Bronchial epithelial cell (primary cell): ENCODE data around the gene ZNF862. TPM values are rescaled to one million over a fixed set of nuclear protein-coding genes. Genes with fewer than 3 reads are reported as not detected.
A peak's percentile ranks its signal among the peaks of the same experiment; 100 is the strongest.

Source experiments
- DNase-seq: peaks from one replicate; pipeline ENCODE4 v3.0.0-alpha.2; 2010; ENCODE audit warnings: low read depth
- FAIRE-seq: peaks from 2 replicates; lab custom pipeline; 2011; peaks lifted over from hg19 to GRCh38; lab: Jason Lieb, UNC
- H3K27me3 ChIP-seq: 2 replicates; pipeline ENCODE4 v1.5.1; 2011; ENCODE audit warnings: low read length; ENCODE audit not compliant: control insufficient read depth, insufficient read depth
- H3K36me3 ChIP-seq: 2 replicates; pipeline ENCODE4 v1.5.1; 2011; ENCODE audit warnings: low read length; ENCODE audit not compliant: control insufficient read depth, insufficient read depth
- H3K4me3 ChIP-seq: 2 replicates; pipeline ENCODE4 v1.5.1; 2011; ENCODE audit warnings: mild to moderate bottlenecking, low read depth, low read length, control low read depth
- total RNA-seq: library from RNA; depleted of rRNA; stranded (reverse); fragments of >200 nt; gene quantifications from 2 replicates; pipeline ENCODE4 v1.2.1, GENCODE V29; 2014
- TF ChIP-seq, protein P1 (sequence below): IDR thresholded peaks from 2 replicates; pipeline ENCODE4 v1.5.1; 2011; ENCODE audit warnings: mild to moderate bottlenecking, moderate library complexity, low read length, control low read depth, inconsistent platforms; ENCODE audit not compliant: insufficient read depth, severe bottlenecking

Gene ZNF862
- total RNA-seq, 1 donor from 2014 or later, result 5.0 TPM

DNA sequence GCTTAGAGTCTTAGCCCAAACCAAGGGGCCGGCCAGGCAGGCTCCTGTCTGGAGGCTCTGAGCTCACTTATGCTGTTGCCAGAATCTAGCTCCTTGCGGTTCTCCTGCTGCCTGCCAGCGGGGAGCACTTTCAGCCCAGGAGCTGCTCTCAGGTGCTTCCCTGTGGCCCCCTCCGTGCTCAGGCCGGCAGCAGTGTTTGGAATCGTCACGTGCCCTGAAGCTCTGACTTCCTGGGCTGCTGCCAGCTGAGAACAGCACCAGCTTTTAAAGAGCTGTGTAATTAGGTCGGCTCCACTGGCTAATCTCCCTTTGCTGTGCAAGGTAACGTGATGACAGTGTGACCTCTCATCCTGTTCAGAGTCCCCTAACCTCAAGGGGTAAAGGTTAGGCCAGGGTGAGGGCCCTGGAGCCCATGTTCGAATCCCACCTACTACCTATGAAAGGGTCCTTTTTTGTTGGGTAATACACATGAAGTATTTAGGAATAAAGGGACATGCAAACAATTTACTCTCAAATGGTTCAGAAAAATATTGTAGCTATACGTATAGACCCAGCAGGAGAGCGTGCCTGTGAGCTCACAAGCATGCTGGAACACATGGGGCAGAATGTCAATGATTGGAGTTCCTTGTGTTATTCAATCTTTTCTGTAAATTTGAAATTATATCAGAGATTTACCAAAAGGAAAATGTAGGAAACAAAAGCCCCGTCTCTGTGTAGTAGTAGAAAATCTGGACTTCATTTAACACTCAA lies 16.6 kb downstream of the ZNF862 start:
- FAIRE-seq (no peak), DNase-seq (peak; percentile 44)
- no peaks in the 10 kb centered on the region for H3K27me3 ChIP-seq
- TF ChIP-seq, protein P1, sequence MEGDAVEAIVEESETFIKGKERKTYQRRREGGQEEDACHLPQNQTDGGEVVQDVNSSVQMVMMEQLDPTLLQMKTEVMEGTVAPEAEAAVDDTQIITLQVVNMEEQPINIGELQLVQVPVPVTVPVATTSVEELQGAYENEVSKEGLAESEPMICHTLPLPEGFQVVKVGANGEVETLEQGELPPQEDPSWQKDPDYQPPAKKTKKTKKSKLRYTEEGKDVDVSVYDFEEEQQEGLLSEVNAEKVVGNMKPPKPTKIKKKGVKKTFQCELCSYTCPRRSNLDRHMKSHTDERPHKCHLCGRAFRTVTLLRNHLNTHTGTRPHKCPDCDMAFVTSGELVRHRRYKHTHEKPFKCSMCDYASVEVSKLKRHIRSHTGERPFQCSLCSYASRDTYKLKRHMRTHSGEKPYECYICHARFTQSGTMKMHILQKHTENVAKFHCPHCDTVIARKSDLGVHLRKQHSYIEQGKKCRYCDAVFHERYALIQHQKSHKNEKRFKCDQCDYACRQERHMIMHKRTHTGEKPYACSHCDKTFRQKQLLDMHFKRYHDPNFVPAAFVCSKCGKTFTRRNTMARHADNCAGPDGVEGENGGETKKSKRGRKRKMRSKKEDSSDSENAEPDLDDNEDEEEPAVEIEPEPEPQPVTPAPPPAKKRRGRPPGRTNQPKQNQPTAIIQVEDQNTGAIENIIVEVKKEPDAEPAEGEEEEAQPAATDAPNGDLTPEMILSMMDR, result no peak
- H3K36me3 ChIP-seq, result no peaks in the 10 kb centered on the region
- no peak overlapping the region for H3K4me3 ChIP-seq

DNA sequence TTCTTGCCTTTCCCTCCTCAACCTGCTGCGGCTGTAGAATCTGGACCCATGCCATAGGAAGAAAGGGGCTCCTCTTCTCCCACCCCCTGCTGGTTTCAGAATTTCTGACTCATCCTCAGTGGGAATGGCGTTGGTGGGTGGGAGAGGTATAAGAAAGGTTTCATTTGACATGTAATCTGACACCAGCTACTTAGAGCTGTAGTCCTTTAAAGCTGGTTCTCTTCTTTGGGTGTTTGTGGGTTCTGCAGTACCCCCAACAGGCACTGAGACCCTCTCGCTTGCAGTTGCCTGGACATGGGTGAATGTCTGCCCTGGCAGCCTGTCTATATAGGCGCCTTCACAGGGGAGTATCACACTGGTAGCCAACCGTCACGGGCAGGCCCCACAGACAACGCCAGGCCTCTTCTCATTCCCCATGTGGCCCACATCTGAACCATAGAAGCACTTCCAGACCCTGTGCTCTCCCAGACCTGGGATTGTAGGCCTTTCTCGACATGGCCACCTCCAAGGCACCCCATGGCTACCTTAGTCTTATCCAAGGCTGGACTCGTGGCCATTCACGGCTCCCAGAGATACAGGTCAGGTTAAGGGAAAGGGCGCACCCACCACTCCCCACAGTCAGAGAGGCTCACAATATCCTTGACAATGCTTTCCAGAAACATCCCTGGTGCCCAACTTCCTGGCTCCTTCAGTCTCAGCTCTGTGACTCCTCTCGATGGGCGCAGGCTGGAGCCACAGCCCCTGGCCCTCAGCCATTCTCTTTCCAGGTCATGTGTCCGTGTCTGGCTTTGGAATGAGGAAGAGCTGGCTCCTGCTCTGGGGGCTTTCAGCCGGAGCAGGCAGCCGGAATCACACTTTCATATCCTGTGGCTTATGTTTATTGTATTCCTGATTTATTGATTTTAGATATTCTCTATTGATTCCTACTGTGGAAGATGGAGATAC lies 17.5 kb downstream of the ZNF862 start:
- Histone ChIP-seq H3K4me3 (no peak overlapping the region), H3K36me3 (peaks cover 1% of the 10 kb centered on the region), H3K27me3 (no peaks in the 10 kb centered on the region)
- FAIRE-seq (no peak), DNase-seq (peak; percentile 52)
- TF ChIP-seq, protein P1, result no peak

DNA sequence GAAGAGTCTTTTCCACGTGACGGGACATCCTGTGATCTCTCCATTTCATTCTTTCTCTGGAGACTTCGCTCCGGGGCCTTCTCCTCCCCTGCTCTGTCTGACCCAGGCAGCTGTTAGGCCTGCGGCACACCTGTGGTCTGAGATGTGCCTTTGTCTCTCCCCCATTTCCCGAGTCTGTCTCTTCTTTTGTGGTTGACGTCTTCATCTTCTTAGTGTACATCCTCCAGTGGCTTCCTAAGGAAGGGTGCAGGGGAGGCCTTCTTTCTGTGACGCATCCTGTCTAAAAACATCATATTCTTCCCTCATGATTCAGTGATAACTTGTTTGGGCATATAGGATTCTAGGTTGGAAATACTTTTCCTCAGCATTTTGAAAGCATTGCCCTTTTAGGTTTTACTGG lies 18.4 kb downstream of the ZNF862 start:
- DNase-seq (peak; percentile 24), FAIRE-seq (no peak)
- Histone ChIP-seq H3K27me3 (no peaks in the 10 kb centered on the region), H3K4me3 (no peak overlapping the region), H3K36me3 (peaks cover 1% of the 10 kb centered on the region)
- TF ChIP-seq, protein P1, result no peak

DNA sequence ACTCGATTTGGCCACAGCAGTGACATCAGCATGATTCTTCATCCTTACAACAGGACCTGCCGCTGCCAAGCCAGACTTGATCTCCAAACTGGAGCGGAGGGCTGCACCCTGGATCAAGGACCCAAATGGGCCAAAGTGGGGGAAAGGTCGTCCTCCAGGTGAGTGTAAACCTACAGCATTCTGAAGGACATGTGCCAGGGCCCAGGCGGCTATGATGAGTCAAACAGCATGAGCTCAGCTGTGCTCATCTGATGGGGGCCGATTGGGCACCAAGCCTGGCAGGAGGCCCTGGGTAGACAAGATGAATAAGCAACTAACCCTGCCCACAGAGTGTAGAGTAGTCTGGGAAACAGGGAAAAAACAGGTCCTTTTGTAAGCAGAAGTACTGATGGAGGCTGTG lies 21.2 kb downstream of the ZNF862 start:
- H3K36me3 ChIP-seq, result peaks cover 2% of the 10 kb centered on the region
- no peak for FAIRE-seq

DNA sequence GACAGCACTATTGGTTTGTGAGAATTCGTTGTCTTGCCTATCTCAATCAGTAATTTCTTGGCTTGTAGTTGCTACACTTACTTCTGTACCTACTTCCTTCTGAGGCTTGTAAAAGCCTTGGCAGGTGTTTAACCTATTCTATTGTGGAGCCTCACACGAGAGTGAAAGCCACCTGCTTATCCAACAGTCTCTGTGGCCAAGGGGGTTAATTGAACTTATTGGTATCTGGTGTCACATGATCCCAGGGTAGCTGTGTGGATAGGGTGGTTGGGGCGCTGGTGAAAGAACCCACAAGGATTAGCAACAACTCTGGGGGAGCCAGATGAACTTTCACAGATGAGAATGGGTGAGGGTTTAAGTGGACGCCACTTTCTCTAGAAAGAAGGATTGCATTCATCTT lies 21.7 kb downstream of the ZNF862 start:
- Histone ChIP-seq H3K36me3 (peaks cover 2% of the 10 kb centered on the region), H3K27me3 (no peaks in the 10 kb centered on the region), H3K4me3 (no peak overlapping the region)
- DNase-seq (no peak), FAIRE-seq (no peak)
- TF ChIP-seq, protein P1, result no peak

More for the DNA sequence above, 21.2 kb downstream of the ZNF862 start:
- TF ChIP-seq, protein P1, result no peak
- Histone ChIP-seq H3K27me3 (no peaks in the 10 kb centered on the region), H3K4me3 (no peak overlapping the region)
- DNase-seq, result no peak
